GM23338 (cell line): Measurements from ENCODE around the gene TSPEAR. TPM values are rescaled to one million over a fixed set of nuclear protein-coding genes. Genes with fewer than 3 reads are reported as not detected.

Source experiments
- ATAC-seq: fragments of 200-7000 bp; cut with Tn5 transposase; 3 replicates; pipeline ENCODE4 v1.9.1; 2020
- DNase-seq: peaks from one replicate; pipeline ENCODE4 v3.0.0-alpha.2; 2015; ENCODE audit warnings: low spot score
- H2AFZ ChIP-seq: fragments of 200-600 bp; sonication (generic); 2 replicates; pipeline ENCODE4 v1.8.0; 2016; ENCODE audit warnings: antibody characterized with exemption, mild to moderate bottlenecking, moderate library complexity
- H3F3A ChIP-seq: fragments of 200-600 bp; sonication (generic); replicated peaks from 2 replicates; pipeline ENCODE4 v1.8.0; 2017; ENCODE audit warnings: antibody characterized with exemption, mixed run types, low read depth
- H3K27ac ChIP-seq: fragments of 200-600 bp; sonication (generic); 2 replicates; pipeline ENCODE4 v1.6.1; 2016; ENCODE audit warnings: low read depth
- H3K27me3 ChIP-seq: fragments of 200-600 bp; sonication (generic); 2 replicates; pipeline ENCODE4 v1.8.0; 2016; ENCODE audit warnings: mild to moderate bottlenecking, mixed run types, moderate library complexity; ENCODE audit not compliant: insufficient read depth
- H3K36me3 ChIP-seq: fragments of 200-600 bp; sonication (generic); 2 replicates; pipeline ENCODE4 v1.8.0; 2016; ENCODE audit warnings: mild to moderate bottlenecking; ENCODE audit not compliant: insufficient read depth
- H3K4me1 ChIP-seq: fragments of 200-600 bp; sonication (generic); 2 replicates; pipeline ENCODE4 v1.8.0; 2016; ENCODE audit warnings: mild to moderate bottlenecking, moderate library complexity; ENCODE audit not compliant: insufficient read depth
- H3K4me2 ChIP-seq: fragments of 200-600 bp; sonication (generic); 2 replicates; pipeline ENCODE4 v1.7.1; 2017; ENCODE audit warnings: mixed run types
- H3K4me3 ChIP-seq: fragments of 200-600 bp; sonication (generic); 2 replicates; pipeline ENCODE4 v1.6.1; 2016; ENCODE audit warnings: mixed run types
- H3K79me2 ChIP-seq: fragments of 200-600 bp; sonication (generic); replicated peaks from 2 replicates; pipeline ENCODE4 v1.8.0; 2017; ENCODE audit warnings: mild to moderate bottlenecking; ENCODE audit not compliant: insufficient read depth
- H3K9me2 ChIP-seq: fragments of 200-600 bp; sonication (generic); 2 replicates; pipeline ENCODE4 v1.8.0; 2017; ENCODE audit not compliant: insufficient read depth
- H4K20me1 ChIP-seq: fragments of 200-600 bp; sonication (generic); replicated peaks from 2 replicates; pipeline ENCODE4 v1.8.0; 2017; ENCODE audit warnings: mild to moderate bottlenecking; ENCODE audit not compliant: insufficient read depth
- H3K27ac Mint-ChIP-seq: 2 replicates; pipeline ENCODE4 v1.8.0; 2020; ENCODE audit warnings: inconsistent platforms, mild to moderate bottlenecking, moderate library complexity, mixed read lengths
- H3K27me3 Mint-ChIP-seq: 3 replicates; pipeline ENCODE4 v1.8.0; 2022; ENCODE audit warnings: low read depth, mild to moderate bottlenecking, moderate library complexity, mixed read lengths, inconsistent platforms; ENCODE audit not compliant: insufficient read depth, poor library complexity
- H3K36me3 Mint-ChIP-seq: 3 replicates; pipeline ENCODE4 v1.8.0; 2021; ENCODE audit warnings: low read depth, mild to moderate bottlenecking, inconsistent platforms, moderate library complexity, mixed read lengths
- H3K4me1 Mint-ChIP-seq: 3 replicates; pipeline ENCODE4 v1.8.0; 2020; ENCODE audit warnings: mild to moderate bottlenecking, inconsistent platforms, mixed read lengths
- H3K4me3 Mint-ChIP-seq: 3 replicates; pipeline ENCODE4 v1.8.0; 2021; ENCODE audit warnings: moderate library complexity, mild to moderate bottlenecking, inconsistent platforms, mixed read lengths
- H3K9me3 Mint-ChIP-seq: 3 replicates; pipeline ENCODE4 v1.8.0; 2020; ENCODE audit warnings: moderate library complexity, mild to moderate bottlenecking, inconsistent platforms, mixed read lengths
- EZH2 ChIP-seq: fragments of 200-600 bp; sonication (generic); IDR thresholded peaks from one replicate; pipeline ENCODE4 v1.8.0; 2017; ENCODE audit warnings: antibody characterized with exemption, mild to moderate bottlenecking, low read depth; ENCODE audit not compliant: unreplicated experiment
- NANOG ChIP-seq: IDR thresholded peaks from 2 replicates; pipeline ENCODE4 v1.6.1; 2016; ENCODE audit warnings: antibody characterized with exemption, borderline replicate concordance
- POLR2AphosphoS5 ChIP-seq: IDR thresholded peaks from 2 replicates; pipeline ENCODE4 v1.6.1; 2016; ENCODE audit warnings: antibody characterized with exemption, low read depth
- STAT1 ChIP-seq: IDR thresholded peaks from one replicate; pipeline ENCODE4 v1.6.1; 2016; ENCODE audit warnings: antibody characterized with exemption; ENCODE audit not compliant: unreplicated experiment
- polyA plus RNA-seq: library from polyadenylated mRNA; unstranded; fragments of >200 nt; fragmentation: Nextera tagmentation; extraction: Ambion mirVana; gene quantifications from 2 replicates; pipeline ENCODE4 v1.2.1, GENCODE V29; 2016
- total RNA-seq: library from RNA; depleted of rRNA; stranded (reverse); fragments of >200 nt; shearing (Covaris generic); gene quantifications from 2 replicates; pipeline ENCODE4 v1.2.3, GENCODE V29; 2014
- TF ChIP-seq, protein P1 (sequence below): IDR thresholded peaks from 2 replicates; pipeline ENCODE4 v1.6.1; 2016; ENCODE audit warnings: antibody characterized with exemption
- TF ChIP-seq, protein P2 (sequence below): fragments of 250-450 bp; sonication (Bioruptor Pico); IDR thresholded peaks from 2 replicates; pipeline ENCODE4 v1.5.0; 2020; ENCODE audit warnings: mild to moderate bottlenecking, moderate library complexity

TSPEAR gene
- total and polyA plus RNA-seq, 2 experiments from 2014 or later = 0.35 to 0.92 TPM

DNA sequence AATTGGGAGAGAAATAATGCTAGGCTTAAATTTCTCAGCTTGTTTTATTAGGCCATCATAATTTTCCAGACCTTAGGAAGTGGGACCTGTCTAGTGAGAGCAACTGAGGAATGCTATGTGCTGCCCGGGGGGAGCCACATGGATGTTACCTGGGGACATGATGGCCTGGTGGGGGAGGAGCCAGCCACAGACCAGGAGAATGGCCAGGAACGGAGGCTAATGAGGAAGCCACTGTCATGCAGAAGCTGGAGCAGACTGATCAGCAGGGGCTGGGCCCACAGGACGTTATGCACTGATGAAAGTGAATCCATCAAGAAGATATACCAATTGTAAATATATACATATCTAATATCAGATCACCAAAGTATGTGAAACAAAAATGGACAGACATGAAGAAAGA, 166.8 kb downstream of the TSPEAR start:
- Histone ChIP-seq H3K9me2 (no peaks in the 10 kb centered on the region), H3K4me3 (no peak overlapping the region), H3K27ac (no peak overlapping the region), H4K20me1 (no peaks in the 10 kb centered on the region), H3K4me2 (no peak overlapping the region), H3K4me1 (peaks cover 16% of the 10 kb centered on the region), H3F3A (no peaks in the 10 kb centered on the region), H2AFZ (no peak overlapping the region), H3K36me3 (no peaks in the 10 kb centered on the region; the same call in 1 of the 2 replicates), H3K79me2 (no peaks in the 10 kb centered on the region), H3K27me3 (no peaks in the 10 kb centered on the region)
- Mint-ChIP-seq H3K9me3 (peaks cover 15% of the 10 kb centered on the region), H3K4me3 (no peak overlapping the region), H3K27me3 (peaks cover 12% of the 10 kb centered on the region), H3K27ac (no peak overlapping the region), H3K4me1 (peaks cover 20% of the 10 kb centered on the region), H3K36me3 (peaks cover 19% of the 10 kb centered on the region)
- TF ChIP-seq, protein P1, sequence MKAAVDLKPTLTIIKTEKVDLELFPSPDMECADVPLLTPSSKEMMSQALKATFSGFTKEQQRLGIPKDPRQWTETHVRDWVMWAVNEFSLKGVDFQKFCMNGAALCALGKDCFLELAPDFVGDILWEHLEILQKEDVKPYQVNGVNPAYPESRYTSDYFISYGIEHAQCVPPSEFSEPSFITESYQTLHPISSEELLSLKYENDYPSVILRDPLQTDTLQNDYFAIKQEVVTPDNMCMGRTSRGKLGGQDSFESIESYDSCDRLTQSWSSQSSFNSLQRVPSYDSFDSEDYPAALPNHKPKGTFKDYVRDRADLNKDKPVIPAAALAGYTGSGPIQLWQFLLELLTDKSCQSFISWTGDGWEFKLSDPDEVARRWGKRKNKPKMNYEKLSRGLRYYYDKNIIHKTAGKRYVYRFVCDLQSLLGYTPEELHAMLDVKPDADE = no peak
- no peak for TF ChIP-seq NANOG
- TF ChIP-seq, protein P2, sequence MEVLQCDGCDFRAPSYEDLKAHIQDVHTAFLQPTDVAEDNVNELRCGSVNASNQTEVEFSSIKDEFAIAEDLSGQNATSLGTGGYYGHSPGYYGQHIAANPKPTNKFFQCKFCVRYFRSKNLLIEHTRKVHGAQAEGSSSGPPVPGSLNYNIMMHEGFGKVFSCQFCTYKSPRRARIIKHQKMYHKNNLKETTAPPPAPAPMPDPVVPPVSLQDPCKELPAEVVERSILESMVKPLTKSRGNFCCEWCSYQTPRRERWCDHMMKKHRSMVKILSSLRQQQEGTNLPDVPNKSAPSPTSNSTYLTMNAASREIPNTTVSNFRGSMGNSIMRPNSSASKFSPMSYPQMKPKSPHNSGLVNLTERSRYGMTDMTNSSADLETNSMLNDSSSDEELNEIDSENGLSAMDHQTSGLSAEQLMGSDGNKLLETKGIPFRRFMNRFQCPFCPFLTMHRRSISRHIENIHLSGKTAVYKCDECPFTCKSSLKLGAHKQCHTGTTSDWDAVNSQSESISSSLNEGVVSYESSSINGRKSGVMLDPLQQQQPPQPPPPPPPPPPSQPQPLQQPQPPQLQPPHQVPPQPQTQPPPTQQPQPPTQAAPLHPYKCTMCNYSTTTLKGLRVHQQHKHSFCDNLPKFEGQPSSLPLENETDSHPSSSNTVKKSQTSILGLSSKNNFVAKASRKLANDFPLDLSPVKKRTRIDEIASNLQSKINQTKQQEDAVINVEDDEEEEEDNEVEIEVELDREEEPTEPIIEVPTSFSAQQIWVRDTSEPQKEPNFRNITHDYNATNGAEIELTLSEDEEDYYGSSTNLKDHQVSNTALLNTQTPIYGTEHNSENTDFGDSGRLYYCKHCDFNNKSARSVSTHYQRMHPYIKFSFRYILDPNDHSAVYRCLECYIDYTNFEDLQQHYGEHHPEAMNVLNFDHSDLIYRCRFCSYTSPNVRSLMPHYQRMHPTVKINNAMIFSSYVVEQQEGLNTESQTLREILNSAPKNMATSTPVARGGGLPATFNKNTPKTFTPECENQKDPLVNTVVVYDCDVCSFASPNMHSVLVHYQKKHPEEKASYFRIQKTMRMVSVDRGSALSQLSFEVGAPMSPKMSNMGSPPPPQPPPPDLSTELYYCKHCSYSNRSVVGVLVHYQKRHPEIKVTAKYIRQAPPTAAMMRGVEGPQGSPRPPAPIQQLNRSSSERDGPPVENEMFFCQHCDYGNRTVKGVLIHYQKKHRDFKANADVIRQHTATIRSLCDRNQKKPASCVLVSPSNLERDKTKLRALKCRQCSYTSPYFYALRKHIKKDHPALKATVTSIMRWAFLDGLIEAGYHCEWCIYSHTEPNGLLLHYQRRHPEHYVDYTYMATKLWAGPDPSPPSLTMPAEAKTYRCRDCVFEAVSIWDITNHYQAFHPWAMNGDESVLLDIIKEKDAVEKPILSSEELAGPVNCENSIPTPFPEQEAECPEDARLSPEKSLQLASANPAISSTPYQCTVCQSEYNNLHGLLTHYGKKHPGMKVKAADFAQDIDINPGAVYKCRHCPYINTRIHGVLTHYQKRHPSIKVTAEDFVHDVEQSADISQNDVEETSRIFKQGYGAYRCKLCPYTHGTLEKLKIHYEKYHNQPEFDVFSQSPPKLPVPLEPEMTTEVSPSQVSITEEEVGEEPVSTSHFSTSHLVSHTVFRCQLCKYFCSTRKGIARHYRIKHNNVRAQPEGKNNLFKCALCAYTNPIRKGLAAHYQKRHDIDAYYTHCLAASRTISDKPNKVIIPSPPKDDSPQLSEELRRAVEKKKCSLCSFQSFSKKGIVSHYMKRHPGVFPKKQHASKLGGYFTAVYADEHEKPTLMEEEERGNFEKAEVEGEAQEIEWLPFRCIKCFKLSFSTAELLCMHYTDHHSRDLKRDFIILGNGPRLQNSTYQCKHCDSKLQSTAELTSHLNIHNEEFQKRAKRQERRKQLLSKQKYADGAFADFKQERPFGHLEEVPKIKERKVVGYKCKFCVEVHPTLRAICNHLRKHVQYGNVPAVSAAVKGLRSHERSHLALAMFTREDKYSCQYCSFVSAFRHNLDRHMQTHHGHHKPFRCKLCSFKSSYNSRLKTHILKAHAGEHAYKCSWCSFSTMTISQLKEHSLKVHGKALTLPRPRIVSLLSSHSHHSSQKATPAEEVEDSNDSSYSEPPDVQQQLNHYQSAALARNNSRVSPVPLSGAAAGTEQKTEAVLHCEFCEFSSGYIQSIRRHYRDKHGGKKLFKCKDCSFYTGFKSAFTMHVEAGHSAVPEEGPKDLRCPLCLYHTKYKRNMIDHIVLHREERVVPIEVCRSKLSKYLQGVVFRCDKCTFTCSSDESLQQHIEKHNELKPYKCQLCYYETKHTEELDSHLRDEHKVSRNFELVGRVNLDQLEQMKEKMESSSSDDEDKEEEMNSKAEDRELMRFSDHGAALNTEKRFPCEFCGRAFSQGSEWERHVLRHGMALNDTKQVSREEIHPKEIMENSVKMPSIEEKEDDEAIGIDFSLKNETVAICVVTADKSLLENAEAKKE (CRISPR knock-in tag) = no peak
- TF ChIP-seq STAT1 = no peak
- no peak for TF ChIP-seq POLR2AphosphoS5
- TF ChIP-seq EZH2 = no peak
- ATAC-seq (no peak), DNase-seq (no peak)
